ENCODE data around the gene B9D1.

The B9D1 gene

DNA sequence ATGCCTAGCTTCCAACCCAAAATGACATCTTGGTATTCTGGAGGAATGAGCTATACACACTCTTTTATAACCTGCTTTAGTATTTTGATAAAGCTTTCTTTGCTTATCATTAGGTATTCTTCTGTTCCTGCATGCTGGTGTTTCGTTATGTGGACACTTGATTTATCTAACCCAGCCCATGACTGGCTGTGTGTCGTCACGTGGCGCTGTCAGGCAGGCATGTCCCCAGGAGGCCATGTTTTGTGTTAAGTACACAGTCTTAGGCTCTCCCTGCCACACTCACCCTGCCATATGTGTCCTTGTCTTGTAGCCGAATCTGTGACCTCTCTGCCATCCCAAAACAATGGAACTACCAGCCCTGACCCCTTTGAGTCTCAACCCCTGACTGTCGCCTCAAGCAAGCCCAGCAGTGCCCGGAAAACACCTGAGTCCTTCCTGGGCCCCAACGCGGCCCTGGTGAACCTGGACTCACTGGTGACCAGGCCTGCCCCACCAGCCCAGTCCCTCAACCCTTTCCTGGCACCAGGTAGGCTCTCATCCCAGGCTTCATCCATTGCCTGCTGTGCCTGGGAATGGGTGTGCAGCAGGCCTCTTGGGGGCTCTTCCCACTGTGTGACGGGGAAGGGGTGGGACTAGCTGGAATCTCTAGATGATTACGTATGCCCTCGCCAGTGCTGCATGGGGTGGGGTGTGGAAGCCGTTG, 30.8 kb downstream of the B9D1 start:
- in situ Hi-C loops (cut with MboI; ENCODE audit: low pct_unique_long_range_greater_than_20kb, low sequenced_read_pairs, unreplicated experiment): no loop called here
- no peak for DNase-seq (ENCODE audit: low spot score)
- TF ChIP-seq, protein P1, sequence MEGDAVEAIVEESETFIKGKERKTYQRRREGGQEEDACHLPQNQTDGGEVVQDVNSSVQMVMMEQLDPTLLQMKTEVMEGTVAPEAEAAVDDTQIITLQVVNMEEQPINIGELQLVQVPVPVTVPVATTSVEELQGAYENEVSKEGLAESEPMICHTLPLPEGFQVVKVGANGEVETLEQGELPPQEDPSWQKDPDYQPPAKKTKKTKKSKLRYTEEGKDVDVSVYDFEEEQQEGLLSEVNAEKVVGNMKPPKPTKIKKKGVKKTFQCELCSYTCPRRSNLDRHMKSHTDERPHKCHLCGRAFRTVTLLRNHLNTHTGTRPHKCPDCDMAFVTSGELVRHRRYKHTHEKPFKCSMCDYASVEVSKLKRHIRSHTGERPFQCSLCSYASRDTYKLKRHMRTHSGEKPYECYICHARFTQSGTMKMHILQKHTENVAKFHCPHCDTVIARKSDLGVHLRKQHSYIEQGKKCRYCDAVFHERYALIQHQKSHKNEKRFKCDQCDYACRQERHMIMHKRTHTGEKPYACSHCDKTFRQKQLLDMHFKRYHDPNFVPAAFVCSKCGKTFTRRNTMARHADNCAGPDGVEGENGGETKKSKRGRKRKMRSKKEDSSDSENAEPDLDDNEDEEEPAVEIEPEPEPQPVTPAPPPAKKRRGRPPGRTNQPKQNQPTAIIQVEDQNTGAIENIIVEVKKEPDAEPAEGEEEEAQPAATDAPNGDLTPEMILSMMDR (IDR thresholded peaks at IDR 0.05; ENCODE audit: extremely low read depth, insufficient read depth, missing control alignments): no peak

DNA sequence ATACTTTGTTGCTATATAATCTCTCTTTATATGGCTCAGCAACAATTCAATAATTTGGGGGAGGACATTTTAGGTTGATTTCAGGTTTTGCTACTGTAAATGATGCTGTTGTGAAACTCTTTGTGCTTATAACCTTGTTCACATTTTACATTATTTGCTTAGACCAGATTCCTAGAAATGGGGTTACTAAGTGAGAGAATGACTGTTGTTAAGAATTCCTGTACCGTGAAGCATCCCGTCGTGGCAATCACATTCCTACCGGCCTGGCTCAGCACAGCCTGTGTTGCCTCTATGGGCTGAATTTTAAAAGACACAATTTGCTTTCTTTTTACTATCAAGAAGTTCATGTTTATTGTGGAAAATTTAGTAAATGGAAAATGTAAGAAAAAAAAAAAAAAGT, 31.4 kb downstream of the B9D1 start:
- no peak for DNase-seq (ENCODE audit: low spot score)
- TF ChIP-seq, protein P1 (IDR thresholded peaks at IDR 0.05; ENCODE audit: extremely low read depth, insufficient read depth, missing control alignments): no peak
- in situ Hi-C loops (cut with MboI; ENCODE audit: low pct_unique_long_range_greater_than_20kb, low sequenced_read_pairs, unreplicated experiment): no loop called here

- DNase-seq (ENCODE audit: low spot score): no peak
Observed at GRCh38 chr17:19330271-19330670, 32.3 kb downstream of the B9D1 start.

GRCh38 chr17:19329839-19330238, 32.7 kb downstream of the B9D1 start:
- in situ Hi-C loops (cut with MboI; ENCODE audit: low pct_unique_long_range_greater_than_20kb, low sequenced_read_pairs, unreplicated experiment): no loop called here
- DNase-seq (ENCODE audit: low spot score): no peak
- TF ChIP-seq, protein P1 (IDR thresholded peaks at IDR 0.05; ENCODE audit: extremely low read depth, insufficient read depth, missing control alignments): no peak

More at GRCh38 chr17:19330271-19330670, 32.3 kb downstream of the B9D1 start:
- in situ Hi-C loops (cut with MboI; ENCODE audit: low pct_unique_long_range_greater_than_20kb, low sequenced_read_pairs, unreplicated experiment): no loop called here
- TF ChIP-seq, protein P1 (IDR thresholded peaks at IDR 0.05; ENCODE audit: extremely low read depth, insufficient read depth, missing control alignments): no peak

GRCh38 chr17:19329136-19329535, 33.4 kb downstream of the B9D1 start:
- TF ChIP-seq, protein P1 (IDR thresholded peaks at IDR 0.05; ENCODE audit: extremely low read depth, insufficient read depth, missing control alignments): no peak
- no peak for DNase-seq (ENCODE audit: low spot score)
- in situ Hi-C loops (cut with MboI; ENCODE audit: low pct_unique_long_range_greater_than_20kb, low sequenced_read_pairs, unreplicated experiment): no loop called here

GRCh38 chr17:19328441-19329061, 34.0 kb downstream of the B9D1 start:
- in situ Hi-C loops (cut with MboI; ENCODE audit: low pct_unique_long_range_greater_than_20kb, low sequenced_read_pairs, unreplicated experiment): no loop called here
- no peak for DNase-seq (ENCODE audit: low spot score)
- TF ChIP-seq, protein P1 (IDR thresholded peaks at IDR 0.05; ENCODE audit: extremely low read depth, insufficient read depth, missing control alignments): no peak
